Mucosa of gallbladder (tissue), 1 donor: ENCODE measurements around the gene CDRT15L2. TPM values are rescaled to one million over a fixed set of nuclear protein-coding genes. Genes with fewer than 3 reads are reported as not detected.
"Not testable (repeated sequence)": the region's sequence is repeated elsewhere in the genome, so short reads cannot be mapped to it uniquely, and the experiment has no call there.

Experiments
- DNase-seq: peaks from one replicate; pipeline ENCODE4 v3.0.0-alpha.2; 2020; ENCODE audit warnings: low spot score
- total RNA-seq: library from RNA; stranded (reverse); gene quantifications from one replicate; pipeline ENCODE4 v1.2.1, GENCODE V29; 2021
- donor health status: DM: no; HTN: no; CAD: no.

Gene CDRT15L2
- not detected for total RNA-seq

GRCh38 chr17:20579424-20579823, at the start of gene CDRT15L2:
Gene CDRT15L2, plus strand, starts transcription at chr17:20579724. Its CDS starts 20 bp downstream, at chr17:20579744.
- not testable (repeated sequence) for DNase-seq

DNA sequence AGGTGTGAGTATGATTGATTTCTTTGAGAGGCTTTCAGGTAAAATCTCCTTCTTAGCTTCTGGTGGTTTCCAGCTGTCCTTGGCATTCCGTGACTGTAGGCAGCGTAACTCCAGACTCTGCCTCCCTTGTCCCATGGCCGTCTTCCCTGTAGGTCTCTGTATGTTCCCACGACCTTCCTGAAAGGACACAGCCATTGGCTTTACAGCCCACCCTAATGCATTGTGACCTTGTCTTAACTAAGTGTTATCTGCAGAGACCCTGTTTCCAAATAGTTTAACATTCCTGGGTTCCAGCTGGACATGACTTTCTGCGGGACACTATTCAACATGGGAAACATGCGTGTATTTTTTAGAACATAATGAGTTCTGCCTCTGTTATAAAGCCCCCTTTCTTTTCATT, 49.4 kb upstream of the CDRT15L2 start:
- not testable (repeated sequence) for DNase-seq

DNA sequence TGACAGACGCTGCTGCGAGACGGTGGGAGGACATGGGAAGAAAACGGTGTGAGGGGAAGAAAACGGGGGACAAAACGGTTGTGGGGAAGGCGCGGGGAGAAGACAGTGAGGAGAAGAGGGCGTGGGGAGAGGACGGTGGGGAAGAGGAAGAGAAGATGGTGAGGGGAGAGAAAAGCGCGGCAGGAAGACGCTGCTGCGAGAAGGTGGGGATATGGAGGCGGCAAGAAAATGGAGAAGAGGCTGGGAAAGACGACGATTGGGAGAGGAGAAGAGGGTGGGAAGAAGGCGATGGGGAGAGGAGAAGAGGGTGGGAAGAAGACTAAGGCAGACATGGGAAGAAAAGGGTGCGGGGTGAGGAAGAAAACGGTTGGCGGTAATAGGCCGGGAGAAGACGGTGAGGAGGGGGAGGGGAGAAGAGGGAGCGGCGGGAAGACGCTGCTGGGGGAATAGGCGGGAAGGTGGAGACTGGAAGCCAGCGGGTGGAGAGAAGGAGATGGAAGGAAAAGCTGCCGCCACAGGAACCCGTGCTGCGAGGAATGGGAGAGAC, 46.9 kb upstream of the CDRT15L2 start:
- DNase-seq = not testable (repeated sequence)

GRCh38 chr17:20533206-20533605, 46.3 kb upstream of the CDRT15L2 start:
- DNase-seq = not testable (repeated sequence)

GRCh38 chr17:20534711-20535550, 44.6 kb upstream of the CDRT15L2 start:
- DNase-seq = not testable (repeated sequence)

DNA sequence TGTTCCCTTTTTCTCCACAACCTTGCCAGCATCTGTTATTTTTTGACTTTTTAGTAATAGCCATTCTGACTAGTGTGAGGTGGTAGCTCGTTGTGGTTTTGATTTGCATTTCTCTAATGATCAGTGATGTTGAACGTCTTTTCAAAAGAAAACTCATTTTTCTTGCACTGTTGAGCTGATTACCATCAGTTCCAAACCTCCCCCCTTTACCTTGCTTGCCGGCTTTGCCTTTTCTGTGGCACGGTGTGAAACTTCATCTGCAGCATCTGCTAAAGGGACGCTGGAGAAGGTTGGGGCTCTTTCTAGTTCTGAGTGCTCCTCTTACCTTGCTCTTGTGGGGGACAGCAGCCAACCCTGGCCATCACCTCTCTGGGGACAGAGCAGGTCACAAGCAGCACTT, 39.1 kb upstream of the CDRT15L2 start:
- not testable (repeated sequence) for DNase-seq

DNA sequence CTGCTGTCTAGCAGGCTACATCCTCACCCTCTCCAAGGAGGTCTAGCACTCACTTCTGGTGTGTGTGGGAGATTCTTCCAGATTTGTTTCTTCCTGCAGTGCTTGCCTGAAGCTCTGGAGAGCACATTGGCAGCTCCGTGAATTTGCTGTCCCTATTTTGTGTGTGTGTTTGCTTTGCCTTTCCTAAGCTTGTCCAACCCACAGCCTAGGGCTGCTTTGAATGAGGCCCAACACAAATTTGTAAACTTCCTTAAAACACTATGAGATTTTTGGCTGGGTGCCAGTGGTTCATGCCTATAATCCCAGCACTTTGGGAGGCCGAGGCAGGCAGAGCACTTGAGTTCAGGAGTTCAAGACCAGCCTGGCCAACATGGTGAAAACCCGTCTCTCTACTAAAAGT, 38.7 kb upstream of the CDRT15L2 start:
- not testable (repeated sequence) for DNase-seq

GRCh38 chr17:20541853-20542546, 37.5 kb upstream of the CDRT15L2 start:
- not testable (repeated sequence) for DNase-seq

GRCh38 chr17:20547923-20548322, 31.6 kb upstream of the CDRT15L2 start:
- DNase-seq = not testable (repeated sequence)

GRCh38 chr17:20552920-20553319, 26.6 kb upstream of the CDRT15L2 start:
- DNase-seq = not testable (repeated sequence)

GRCh38 chr17:20554728-20555127, 24.8 kb upstream of the CDRT15L2 start:
- not testable (repeated sequence) for DNase-seq

DNA sequence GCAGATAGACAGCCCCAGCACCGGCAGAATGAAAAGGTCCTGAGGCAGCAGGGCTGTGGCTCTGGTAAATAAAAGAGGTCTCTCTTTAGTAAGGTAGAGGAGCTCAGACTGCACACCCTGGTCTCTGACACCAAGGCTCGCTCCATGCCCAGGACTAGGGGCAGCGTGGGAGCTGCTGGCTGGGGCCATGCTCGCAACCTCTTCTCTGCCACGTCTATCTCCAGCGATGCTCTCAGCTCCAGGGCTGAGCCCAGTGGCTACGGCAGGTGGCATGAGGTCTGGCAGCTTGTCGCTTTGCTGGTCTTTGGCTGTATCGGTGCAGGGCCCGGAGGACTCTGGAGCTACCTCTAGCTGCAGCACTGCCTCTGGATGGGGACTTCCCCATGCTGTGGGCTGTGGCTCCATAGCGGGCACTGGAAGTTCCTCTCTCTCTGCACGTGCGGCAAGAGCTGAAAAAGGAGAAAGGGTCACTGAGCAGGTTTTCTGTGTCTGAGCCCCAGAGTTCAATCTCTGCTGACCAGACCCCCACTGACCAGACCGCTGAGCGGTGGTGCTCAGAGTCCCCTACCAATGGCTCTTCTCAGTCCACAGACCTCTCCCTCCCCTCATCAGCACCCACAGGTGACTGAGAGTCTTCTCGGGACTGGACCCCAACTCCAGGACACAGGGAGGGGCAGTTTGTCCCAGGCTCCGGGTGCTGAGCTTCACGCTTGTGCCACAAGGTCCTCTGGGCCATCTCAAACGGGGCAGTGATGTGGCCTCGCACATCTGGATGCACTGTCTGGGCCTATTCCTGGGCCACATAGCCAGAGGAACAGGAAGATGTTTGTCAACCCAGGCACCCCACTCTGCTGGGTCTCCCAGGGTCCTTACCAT, 24.2 kb upstream of the CDRT15L2 start:
- not testable (repeated sequence) for DNase-seq

- DNase-seq = not testable (repeated sequence)
Measured at GRCh38 chr17:20558096-20558495, 21.4 kb upstream of the CDRT15L2 start.

GRCh38 chr17:20559018-20559417, 20.5 kb upstream of the CDRT15L2 start:
- DNase-seq = not testable (repeated sequence)

GRCh38 chr17:20562587-20562986, 16.9 kb upstream of the CDRT15L2 start:
- DNase-seq = no peak

GRCh38 chr17:20565245-20565644, 14.3 kb upstream of the CDRT15L2 start:
- not testable (repeated sequence) for DNase-seq

DNA sequence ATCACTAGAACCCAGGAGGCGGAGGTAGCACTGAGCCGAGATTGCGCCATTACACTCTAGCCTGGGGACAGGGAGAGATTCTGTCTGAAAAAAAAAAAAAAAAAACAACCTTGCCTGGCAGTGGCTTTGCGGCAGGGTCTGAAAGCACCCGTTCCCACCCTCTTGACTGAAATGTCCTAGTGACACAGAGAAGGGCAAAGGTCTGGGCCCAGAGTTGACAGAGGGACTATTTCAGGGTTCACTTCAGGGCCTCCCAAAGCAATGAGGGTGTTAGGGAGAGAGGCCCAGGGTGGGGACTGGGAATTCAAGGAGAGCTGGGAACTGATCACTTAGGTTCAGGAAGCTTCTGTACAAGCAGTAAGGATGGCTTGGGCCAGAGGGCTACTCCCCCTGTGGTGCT, 13.8 kb upstream of the CDRT15L2 start:
- DNase-seq = no peak

- not testable (repeated sequence) for DNase-seq
Measured at GRCh38 chr17:20566736-20567135, 12.8 kb upstream of the CDRT15L2 start.

- not testable (repeated sequence) for DNase-seq
Measured at GRCh38 chr17:20567421-20567820, 12.1 kb upstream of the CDRT15L2 start.

- DNase-seq = not testable (repeated sequence)
Measured at GRCh38 chr17:20568604-20569003, 10.9 kb upstream of the CDRT15L2 start.

DNA sequence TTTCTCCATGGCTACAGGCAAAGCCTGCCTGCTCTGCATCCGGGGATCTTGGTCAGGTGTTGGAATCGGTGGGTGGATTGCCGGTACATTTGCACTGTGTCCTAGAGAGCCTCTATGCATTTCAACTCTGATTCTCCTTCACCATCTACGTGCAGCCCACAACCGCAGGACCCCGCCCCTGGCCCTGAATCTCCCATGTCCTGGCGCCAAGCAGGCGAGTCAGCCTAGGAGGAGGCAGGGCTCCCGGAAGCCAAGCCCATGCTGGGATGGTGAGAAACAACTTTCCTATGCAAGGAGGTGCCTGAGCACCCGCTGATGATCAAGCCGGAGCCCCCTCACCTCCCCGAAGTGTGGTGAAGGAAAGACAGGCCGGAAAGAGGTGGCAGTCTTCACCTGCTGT, 7.9 kb upstream of the CDRT15L2 start:
- not testable (repeated sequence) for DNase-seq
